Loucy (cell line): Measurements from ENCODE around the gene RAPGEF5.

Experiments
- CTCF ChIP-seq: fragments of 200-600 bp; sonication (generic); conservative IDR thresholded peaks from 2 replicates; pipeline ENCODE4 v1.5.1; 2014; ENCODE audit warnings: mild to moderate bottlenecking, antibody characterized with exemption, low read length
- EZH2phosphoT487 ChIP-seq: fragments of 200-600 bp; IDR thresholded peaks from 2 replicates; pipeline ENCODE4 v1.6.1; 2018; ENCODE audit warnings: antibody characterized with exemption, mild to moderate bottlenecking, moderate library complexity, borderline replicate concordance

- TF ChIP-seq CTCF (no peak), EZH2phosphoT487 (no peak)
These were observed 125.1 kb downstream of the RAPGEF5 start for GRCh38 chr7:22231806-22232205.
